ENCODE measurements around the gene ZSWIM4. TPM values are rescaled to one million over a fixed set of nuclear protein-coding genes. Genes with fewer than 3 reads are reported as not detected.
A peak's percentile ranks its signal among the peaks of the same experiment; 100 is the strongest.

Gene ZSWIM4
- total RNA-seq, 2 experiments from 2014 or later = 8.1 to 8.4 TPM

GRCh38 chr19:13861714-13862531 is 66.7 kb downstream of the ZSWIM4 start:
- no peaks in the 10 kb centered on the region for H3K36me3 Mint-ChIP-seq
- peak overlapping the region; percentile 92 for H3K27ac Mint-ChIP-seq
- H3K9me3 Mint-ChIP-seq (ENCODE audit: low read depth) = no peaks in the 10 kb centered on the region
- H3K4me1 Mint-ChIP-seq = peaks cover 42% of the 10 kb centered on the region
- peak; percentile 92 for ATAC-seq
- H3K4me3 Mint-ChIP-seq = peak overlapping the region; percentile 91
- peaks cover 20% of the 10 kb centered on the region for H3K27me3 Mint-ChIP-seq
- peak; percentile 94 for DNase-seq
- CTCF ChIA-PET = interaction anchor here (0.7 to 8.6 kb wide), 44 partner anchors 9 to 800 kb away, joined by 3 to 244 read pairs (median 5); partner anchors contain the start of genes ASF1B, C19orf53, DCAF15 and IL27RA

- peaks cover 42% of the 10 kb centered on the region for H3K4me1 Mint-ChIP-seq
- H3K27me3 Mint-ChIP-seq = peaks cover 23% of the 10 kb centered on the region
- CTCF ChIA-PET = interaction anchor here (0.7 to 8.6 kb wide), 10 partner anchors 9 to 586 kb away, joined by 3 to 244 read pairs (median 15); partner anchors contain the start of gene ZSWIM4
- DNase-seq (no peak), ATAC-seq (no peak)
- H3K27ac Mint-ChIP-seq = peak overlapping the region; percentile 44
- peak overlapping the region; percentile 59 for H3K4me3 Mint-ChIP-seq
- no peaks in the 10 kb centered on the region for H3K36me3 Mint-ChIP-seq
- H3K9me3 Mint-ChIP-seq (ENCODE audit: low read depth) = no peaks in the 10 kb centered on the region
These were observed 68.9 kb downstream of the ZSWIM4 start for GRCh38 chr19:13864046-13864666.

GRCh38 chr19:13864667-13865570 is 69.7 kb downstream of the ZSWIM4 start:
- H3K27me3 Mint-ChIP-seq = peaks cover 23% of the 10 kb centered on the region
- H3K4me1 Mint-ChIP-seq = peaks cover 36% of the 10 kb centered on the region
- H3K27ac Mint-ChIP-seq = peak overlapping the region; percentile 44
- peak overlapping the region; percentile 59 for H3K4me3 Mint-ChIP-seq
- H3K36me3 Mint-ChIP-seq = no peaks in the 10 kb centered on the region
- CTCF ChIA-PET = interaction anchor here (0.6 to 8.6 kb wide), 8 partner anchors 8 to 270 kb away, joined by 3 to 244 read pairs (median 12); partner anchors contain the start of gene ZSWIM4
- H3K9me3 Mint-ChIP-seq (ENCODE audit: low read depth) = no peaks in the 10 kb centered on the region
- ATAC-seq (no peak), DNase-seq (no peak)

GRCh38 chr19:13865571-13866462 is 70.6 kb downstream of the ZSWIM4 start:
- Mint-ChIP-seq H3K27ac (no peak overlapping the region), H3K4me3 (peak overlapping the region; percentile 55), H3K27me3 (peaks cover 23% of the 10 kb centered on the region), H3K4me1 (peaks cover 33% of the 10 kb centered on the region), H3K9me3 (ENCODE audit: low read depth) (no peaks in the 10 kb centered on the region), H3K36me3 (no peaks in the 10 kb centered on the region)
- ATAC-seq (no peak), DNase-seq (no peak)
- CTCF ChIA-PET = interaction anchor here (0.6 to 8.6 kb wide), 6 partner anchors 14 to 207 kb away, joined by 3 to 244 read pairs (median 4); partner anchors contain the start of gene MISP3

- CTCF ChIA-PET = interaction anchor here (0.9 to 8.6 kb wide), 4 partner anchors 20 to 248 kb away, joined by 4 to 244 read pairs (median 4); partner anchors contain the start of gene MISP3
- Mint-ChIP-seq H3K27me3 (peaks cover 23% of the 10 kb centered on the region), H3K36me3 (no peaks in the 10 kb centered on the region), H3K4me3 (peak overlapping the region; percentile 55), H3K9me3 (ENCODE audit: low read depth) (no peaks in the 10 kb centered on the region), H3K27ac (no peak overlapping the region), H3K4me1 (peaks cover 25% of the 10 kb centered on the region)
- ATAC-seq (no peak), DNase-seq (no peak)
These were observed 71.3 kb downstream of the ZSWIM4 start for GRCh38 chr19:13866463-13867046.

- H3K36me3 Mint-ChIP-seq = no peaks in the 10 kb centered on the region
- no peak overlapping the region for H3K4me3 Mint-ChIP-seq
- ATAC-seq = no peak
- no peak overlapping the region for H3K27ac Mint-ChIP-seq
- CTCF ChIA-PET = interaction anchor here (1.0 to 1.4 kb wide), 4 partner anchors 11 to 205 kb away, joined by 3 to 5 read pairs (median 3); no protein-coding TSS in a partner anchor
- DNase-seq = no peak
- H3K4me1 Mint-ChIP-seq = peaks cover 16% of the 10 kb centered on the region
- H3K27me3 Mint-ChIP-seq = peaks cover 26% of the 10 kb centered on the region
- H3K9me3 Mint-ChIP-seq (ENCODE audit: low read depth) = no peaks in the 10 kb centered on the region
These were observed 73.4 kb downstream of the ZSWIM4 start for GRCh38 chr19:13868663-13869062.

- no peaks in the 10 kb centered on the region for H3K9me3 Mint-ChIP-seq (ENCODE audit: low read depth)
- H3K4me1 Mint-ChIP-seq = peaks cover 14% of the 10 kb centered on the region
- H3K27me3 Mint-ChIP-seq = peaks cover 19% of the 10 kb centered on the region
- no peak for DNase-seq
- CTCF ChIA-PET = interaction anchor here (1.0 to 1.4 kb wide), 3 partner anchors 10 to 205 kb away, joined by 3 read pairs; no protein-coding TSS in a partner anchor
- H3K4me3 Mint-ChIP-seq = no peak overlapping the region
- ATAC-seq = no peak
- H3K36me3 Mint-ChIP-seq = no peaks in the 10 kb centered on the region
- no peak overlapping the region for H3K27ac Mint-ChIP-seq
These were observed 74.0 kb downstream of the ZSWIM4 start for GRCh38 chr19:13869281-13869680.

GRCh38 chr19:13870873-13871272 is 75.6 kb downstream of the ZSWIM4 start:
- Mint-ChIP-seq H3K4me1 (peaks cover 9% of the 10 kb centered on the region), H3K27ac (no peak overlapping the region), H3K27me3 (peaks cover 14% of the 10 kb centered on the region), H3K4me3 (no peak overlapping the region), H3K9me3 (ENCODE audit: low read depth) (no peaks in the 10 kb centered on the region), H3K36me3 (no peaks in the 10 kb centered on the region)
- ATAC-seq (no peak), DNase-seq (no peak)
- CTCF ChIA-PET = interaction anchor here (0.6 to 1.4 kb wide), 6 partner anchors 9 to 234 kb away, joined by 3 to 6 read pairs (median 3); no protein-coding TSS in a partner anchor

GRCh38 chr19:13872339-13872694 is 77.1 kb downstream of the ZSWIM4 start:
- ATAC-seq (no peak), DNase-seq (no peak)
- no peak overlapping the region for H3K27ac Mint-ChIP-seq
- H3K4me3 Mint-ChIP-seq = no peak overlapping the region
- H3K4me1 Mint-ChIP-seq = peaks cover 2% of the 10 kb centered on the region
- no peaks in the 10 kb centered on the region for H3K36me3 Mint-ChIP-seq
- peaks cover 7% of the 10 kb centered on the region for H3K27me3 Mint-ChIP-seq
- CTCF ChIA-PET = interaction anchor here (0.9 to 2.5 kb wide), 9 partner anchors 9 to 243 kb away, joined by 3 to 18 read pairs (median 5); no protein-coding TSS in a partner anchor
- no peaks in the 10 kb centered on the region for H3K9me3 Mint-ChIP-seq (ENCODE audit: low read depth)

- no peak overlapping the region for H3K27ac Mint-ChIP-seq
- no peaks in the 10 kb centered on the region for H3K36me3 Mint-ChIP-seq
- peak; percentile 61 for DNase-seq
- H3K4me1 Mint-ChIP-seq = peaks cover 2% of the 10 kb centered on the region
- peak; percentile 84 for ATAC-seq
- peaks cover 4% of the 10 kb centered on the region for H3K27me3 Mint-ChIP-seq
- CTCF ChIA-PET = interaction anchor here (0.9 to 2.5 kb wide), 7 partner anchors 10 to 242 kb away, joined by 3 to 18 read pairs (median 5); no protein-coding TSS in a partner anchor
- no peaks in the 10 kb centered on the region for H3K9me3 Mint-ChIP-seq (ENCODE audit: low read depth)
- peak overlapping the region; percentile 48 for H3K4me3 Mint-ChIP-seq
These were observed 77.6 kb downstream of the ZSWIM4 start for GRCh38 chr19:13872695-13873389.

GRCh38 chr19:13873834-13874515 is 78.7 kb downstream of the ZSWIM4 start:
- H3K4me3 Mint-ChIP-seq = no peak overlapping the region

More at GRCh38 chr19:13873834-13874515, 78.7 kb downstream of the ZSWIM4 start:
- H3K27ac Mint-ChIP-seq = no peak overlapping the region
- CTCF ChIA-PET = interaction anchor here (2.3 to 2.5 kb wide), 2 partner anchors 11 to 90 kb away, joined by 6 to 18 read pairs; no protein-coding TSS in a partner anchor
- ATAC-seq (no peak), DNase-seq (no peak)
- H3K4me1 Mint-ChIP-seq = peaks cover 2% of the 10 kb centered on the region
- H3K27me3 Mint-ChIP-seq = peaks cover 4% of the 10 kb centered on the region
- H3K36me3 Mint-ChIP-seq = no peaks in the 10 kb centered on the region
- no peaks in the 10 kb centered on the region for H3K9me3 Mint-ChIP-seq (ENCODE audit: low read depth)
